HUDEP-2 (cell line): ENCODE data around the gene SMC5.

ENCODE experiments used
- DNase-seq, 76 experiments: peaks; one replicate each; lab custom pipeline; 2025; ENCODE audit not compliant: unreplicated experiment in 76 of 76; lab: John Stamatoyannopoulos, UW

The SMC5 gene

DNA sequence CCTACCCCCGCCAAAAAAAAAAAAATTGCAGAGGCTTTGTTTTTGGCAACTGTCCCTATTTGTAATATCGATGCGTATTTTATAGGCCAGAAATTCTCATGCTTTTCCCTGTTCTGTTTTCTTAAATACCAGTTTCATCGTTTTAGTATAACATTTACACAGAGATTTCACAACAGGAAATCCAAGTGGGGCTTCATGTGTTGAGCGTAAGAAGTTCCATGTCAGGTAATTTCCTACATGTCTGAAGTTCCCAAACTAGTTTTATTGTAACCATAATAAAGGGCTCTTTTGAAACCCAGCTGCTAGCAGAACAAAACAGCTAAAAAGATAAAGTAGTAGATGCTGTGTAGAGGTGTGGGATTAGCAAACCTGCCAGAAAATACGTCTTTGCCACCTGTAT is 4.2 kb downstream of the SMC5 start:
- DNase-seq, result no peak

DNA sequence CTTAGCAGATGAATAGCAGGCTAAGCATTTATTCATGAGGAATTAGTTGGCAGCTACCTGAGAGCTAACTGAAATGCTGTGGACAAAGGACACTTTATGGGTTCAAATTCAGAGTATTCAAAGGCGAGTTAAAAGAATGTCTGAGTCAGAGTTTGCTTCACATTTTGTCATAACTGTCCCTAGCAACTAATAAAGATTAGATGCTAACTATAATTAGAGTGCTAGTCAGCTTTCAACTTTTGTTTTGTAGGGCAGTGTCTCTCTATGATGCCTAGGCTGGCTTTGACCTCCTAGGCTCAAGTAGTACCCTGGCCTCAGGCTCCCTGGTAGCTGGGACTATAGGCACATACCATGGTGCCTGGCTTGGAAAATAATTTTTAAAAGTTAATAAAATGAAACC is 4.6 kb downstream of the SMC5 start:
- DNase-seq, result no peak

DNA sequence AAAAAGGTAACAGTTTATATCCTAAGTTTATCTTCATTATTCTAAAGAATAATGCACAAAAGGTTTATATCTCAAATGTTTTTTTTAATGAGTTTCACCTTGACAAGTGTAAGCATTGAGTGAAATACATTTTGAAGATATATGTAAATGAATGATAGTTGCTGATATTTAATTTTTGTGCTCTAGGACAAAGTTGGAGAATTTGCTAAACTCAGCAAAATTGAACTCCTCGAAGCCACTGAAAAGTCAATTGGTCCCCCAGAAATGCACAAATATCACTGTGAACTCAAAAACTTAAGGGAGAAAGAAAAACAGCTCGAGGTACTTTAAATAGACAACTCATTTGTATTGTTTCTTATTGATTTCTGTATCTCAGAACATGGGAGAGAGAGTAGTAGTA is 19.5 kb downstream of the SMC5 start:
- DNase-seq, result no peak

DNA sequence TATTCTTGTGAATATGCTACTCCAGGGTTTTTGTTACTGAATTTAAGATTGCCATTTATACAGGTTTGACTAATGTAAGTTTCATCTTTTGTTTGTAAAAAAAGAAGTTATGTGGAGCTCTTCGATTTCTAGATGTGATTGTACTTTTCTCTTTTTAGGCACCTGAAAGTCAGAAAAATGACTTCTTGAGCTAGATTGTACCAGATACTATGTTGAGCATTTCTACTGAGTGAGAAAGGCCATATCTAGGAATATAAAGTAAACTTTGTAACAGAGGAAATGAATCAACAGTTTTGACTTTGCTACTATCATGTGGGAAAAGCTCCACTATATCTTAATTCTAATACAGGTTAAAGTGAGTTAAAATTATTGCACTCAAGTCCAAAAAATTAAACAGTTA is 25.1 kb downstream of the SMC5 start:
- no peak for DNase-seq

DNA sequence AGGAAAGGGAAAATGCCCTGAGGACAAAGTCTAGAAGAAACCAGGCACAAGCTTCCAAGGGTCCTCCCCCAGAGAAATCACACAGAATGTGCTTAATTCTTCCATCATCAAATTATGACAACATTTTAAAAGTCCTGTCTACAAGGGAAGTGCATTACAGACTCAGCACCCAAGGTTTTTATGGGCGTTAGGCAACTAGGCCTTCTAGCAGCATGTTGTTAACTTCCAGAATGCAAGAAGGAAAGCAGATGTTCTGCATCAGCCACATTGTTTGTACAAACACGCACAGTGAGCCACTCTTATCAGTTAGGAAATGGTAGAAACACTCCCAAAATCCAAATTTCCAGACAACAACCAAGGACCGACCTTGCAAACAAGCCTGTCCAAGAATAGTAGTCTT is 26.5 kb downstream of the SMC5 start:
- no peak for DNase-seq

DNA sequence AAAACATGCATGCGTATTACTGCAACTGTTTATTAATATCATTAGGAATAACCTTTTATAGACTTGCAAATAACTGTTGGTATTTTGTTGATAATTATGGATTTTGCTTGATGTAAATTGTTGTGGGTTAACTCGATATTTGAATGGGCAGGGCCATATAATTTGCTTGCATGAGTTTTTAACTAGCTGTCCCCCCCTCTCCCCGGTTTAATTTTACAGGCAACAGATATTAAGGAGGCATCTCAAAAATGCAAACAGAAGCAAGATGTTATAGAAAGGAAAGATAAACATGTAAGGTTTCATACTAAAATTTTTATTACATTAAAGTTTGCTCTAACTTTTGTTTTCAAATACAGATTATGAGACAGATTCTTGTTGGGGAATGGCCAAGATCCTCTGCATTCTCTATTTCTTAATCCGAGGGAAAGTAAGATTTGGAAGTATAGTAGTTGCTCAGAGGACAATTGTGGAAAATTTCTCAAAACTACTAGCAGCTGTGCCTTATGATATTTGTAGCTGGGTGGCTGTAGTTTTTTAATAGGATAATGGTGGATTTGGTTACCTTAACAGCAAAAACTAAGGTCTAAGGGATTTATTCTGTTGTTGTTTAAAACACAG is 27.3 kb downstream of the SMC5 start:
- no peak for DNase-seq

DNA sequence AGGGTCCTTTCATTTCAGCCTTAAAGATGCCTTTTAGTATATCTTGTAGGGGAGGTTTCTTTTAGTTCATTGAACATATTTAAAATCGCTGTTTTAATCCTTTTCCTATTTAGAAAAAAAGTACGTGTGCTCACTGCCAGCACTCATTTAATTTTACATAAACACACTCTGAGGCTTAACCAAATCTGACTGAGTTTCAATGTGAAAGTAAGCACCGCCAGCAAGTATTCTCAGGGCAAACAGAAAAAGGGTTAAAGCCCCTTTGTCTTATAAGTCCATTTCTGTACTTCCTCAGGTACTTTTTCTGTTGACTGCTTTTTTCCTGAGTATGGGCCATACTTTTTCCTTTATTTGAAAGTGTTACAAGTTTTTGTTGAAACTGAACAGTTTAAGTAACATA is 31.8 kb downstream of the SMC5 start:
- DNase-seq, result no peak

DNA sequence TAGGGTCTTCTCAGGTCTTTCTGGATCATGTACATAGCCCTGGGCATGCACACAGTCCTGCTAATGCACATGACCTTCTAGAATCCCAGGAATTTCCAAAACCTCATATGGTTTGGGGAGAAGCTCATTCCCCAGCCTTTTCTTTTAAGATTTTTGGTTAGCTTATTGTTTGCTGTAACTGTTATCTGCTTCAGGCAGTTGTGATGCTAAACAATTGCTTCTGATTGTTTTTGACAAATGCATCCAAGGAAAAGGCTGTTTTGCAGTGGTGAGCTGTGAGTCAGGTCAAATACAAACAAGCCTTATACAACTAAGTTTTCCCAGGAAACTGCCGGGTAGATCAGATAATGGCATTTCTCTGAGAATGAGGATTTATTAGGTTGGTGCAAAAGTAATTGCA is 32.7 kb downstream of the SMC5 start:
- DNase-seq, result no peak

DNA sequence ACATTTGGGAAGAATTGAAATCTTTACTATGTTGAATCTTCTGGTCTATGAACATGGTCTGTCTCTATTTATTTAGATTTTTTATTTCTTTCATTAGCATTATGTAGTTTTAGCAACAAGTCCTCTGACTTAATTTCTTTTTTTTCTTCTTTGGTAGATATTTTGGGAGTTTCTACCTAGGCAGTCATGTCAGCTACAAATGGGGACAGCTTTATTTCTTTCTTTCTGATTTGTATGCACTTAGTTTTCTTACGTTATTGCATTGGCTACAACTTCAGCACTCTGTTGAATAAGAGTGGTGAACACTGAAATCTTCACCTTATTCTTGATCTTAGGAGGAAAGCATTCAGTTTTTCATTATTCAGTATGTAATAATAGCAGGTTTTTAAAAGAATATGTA is 33.5 kb downstream of the SMC5 start:
- no peak for DNase-seq

DNA sequence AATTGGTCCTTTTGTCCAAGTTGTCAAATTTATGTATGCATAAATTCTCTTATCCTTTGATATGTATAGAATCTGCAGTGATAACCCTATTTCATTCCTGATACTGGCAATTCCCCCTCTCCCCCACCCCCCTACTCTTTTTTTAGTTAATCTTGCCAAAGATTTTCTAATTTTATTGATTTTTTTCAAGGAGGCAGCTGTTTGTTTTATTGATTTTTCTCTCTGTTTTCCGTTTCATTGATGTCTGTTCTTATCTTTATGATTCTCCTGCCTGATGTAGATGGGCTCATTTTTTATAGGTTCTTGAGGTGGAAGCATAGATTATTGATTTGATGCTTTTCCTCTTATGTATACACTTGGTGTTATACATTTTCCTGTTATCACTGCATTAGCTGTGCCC is 34.4 kb downstream of the SMC5 start:
- no peak for DNase-seq

DNA sequence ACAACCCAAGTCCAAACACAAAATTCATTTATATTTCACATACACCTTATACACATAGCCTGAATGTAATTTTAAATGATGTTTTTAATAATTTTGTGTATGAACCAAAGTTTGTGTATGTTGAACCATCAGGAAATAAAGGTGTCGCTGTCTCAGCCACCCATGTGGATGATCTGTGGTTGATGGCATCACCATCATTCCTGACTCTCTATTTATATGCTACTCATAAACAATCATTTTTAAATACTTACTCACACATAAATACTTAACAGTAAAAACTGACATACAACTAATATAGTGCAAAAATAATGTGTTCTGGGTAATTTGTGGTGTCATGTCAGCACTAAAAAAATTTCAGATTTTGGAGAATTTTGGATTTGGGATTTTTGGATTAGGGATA is 38.4 kb downstream of the SMC5 start:
- DNase-seq, result no peak

DNA sequence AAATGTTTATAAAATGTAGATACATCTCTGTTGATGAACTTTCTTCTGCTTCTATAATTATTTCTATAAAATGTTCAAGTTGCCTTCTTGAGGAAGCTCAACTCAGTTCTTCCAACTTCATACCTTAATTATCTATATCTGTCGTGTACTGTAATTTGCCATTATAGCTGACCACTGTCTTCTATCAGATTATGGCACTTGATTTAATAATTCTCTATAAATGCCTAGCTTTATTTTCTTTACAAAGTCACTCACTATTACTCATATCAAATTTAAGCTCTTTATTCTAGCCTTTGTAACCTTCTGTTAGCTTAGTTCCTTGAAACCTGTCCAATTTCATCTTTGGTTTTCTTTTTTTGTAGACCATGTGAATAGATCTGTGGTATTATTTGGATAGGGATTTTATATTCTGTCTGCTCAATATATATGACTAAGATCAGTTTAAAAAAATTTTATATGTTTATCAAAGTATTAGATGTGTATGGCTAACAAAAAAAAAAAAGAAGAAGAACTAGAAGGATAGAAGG is 39.5 kb downstream of the SMC5 start:
- no peak for DNase-seq

DNA sequence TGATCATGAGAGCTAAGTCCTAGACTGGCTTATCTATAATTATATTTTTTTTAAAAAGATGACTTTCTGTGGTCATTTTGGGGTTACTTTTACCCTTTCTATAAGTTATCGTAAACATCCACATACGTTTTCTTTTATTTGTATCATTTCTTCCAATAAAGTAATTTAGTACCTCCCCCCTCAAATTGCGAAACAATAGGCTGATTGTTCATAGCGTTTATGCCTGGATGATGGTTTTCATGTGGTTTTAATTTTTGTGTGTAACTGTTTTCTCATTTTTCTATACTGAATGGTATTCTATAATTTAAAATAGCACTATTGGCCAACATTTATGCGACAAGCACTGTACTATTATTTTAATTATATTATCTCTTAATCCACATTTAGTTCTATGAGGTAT is 44.5 kb downstream of the SMC5 start:
- no peak for DNase-seq

DNA sequence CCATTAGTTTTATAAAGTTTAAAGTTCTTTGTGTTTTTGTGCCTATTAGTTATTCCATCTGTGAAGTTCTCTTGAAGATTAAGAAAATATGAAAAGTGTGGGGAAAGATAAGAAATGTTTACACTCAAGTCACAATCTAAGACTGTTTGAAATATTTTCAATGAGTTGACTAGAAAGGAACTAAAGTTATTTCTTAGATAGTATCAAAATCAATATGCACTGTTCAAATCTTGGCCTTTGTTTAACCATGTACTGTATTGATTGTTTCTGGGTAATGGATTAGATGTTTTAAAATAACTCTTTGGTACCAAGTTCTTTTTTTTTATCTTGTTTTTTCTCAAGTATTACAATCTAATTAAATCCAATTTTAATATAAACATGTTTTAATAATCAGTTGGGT is 46.0 kb downstream of the SMC5 start:
- no peak for DNase-seq

DNA sequence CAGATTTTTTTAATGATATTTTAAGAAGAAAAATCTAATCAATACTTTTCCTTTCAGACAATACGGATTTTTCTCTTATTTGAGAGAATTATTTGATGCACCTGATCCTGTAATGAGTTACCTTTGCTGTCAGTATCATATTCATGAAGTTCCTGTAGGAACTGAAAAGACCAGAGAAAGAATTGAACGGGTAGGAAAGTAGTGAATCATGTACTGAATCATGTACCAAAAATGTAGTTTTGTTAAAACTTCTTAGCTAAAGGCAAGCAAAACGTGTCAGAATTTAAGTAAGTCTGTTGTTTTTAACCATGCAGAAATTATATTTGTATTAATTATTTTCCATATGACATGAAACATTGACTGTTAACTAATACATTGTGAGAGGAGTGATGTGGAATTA is 56.6 kb downstream of the SMC5 start:
- no peak for DNase-seq

DNA sequence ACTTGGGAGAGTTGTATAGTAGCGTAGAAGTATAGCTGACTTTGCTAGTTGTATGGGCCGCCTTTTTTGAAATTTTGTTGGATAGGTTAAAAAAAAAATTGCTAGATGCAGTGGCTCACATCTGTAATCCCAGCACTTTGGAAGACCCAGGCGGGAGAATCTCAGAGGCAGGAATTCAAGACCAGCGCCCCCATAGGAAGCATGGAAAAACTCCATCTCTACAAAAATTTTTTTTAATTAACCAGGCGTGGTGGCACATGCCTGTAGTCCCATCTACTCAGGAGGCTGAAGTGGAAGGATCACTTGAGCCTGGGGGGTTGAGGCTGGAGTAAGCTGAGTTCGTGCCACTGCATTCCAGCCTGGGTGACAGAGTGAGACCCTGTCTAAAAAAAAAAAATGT is 59.2 kb downstream of the SMC5 start:
- DNase-seq, result no peak

DNA sequence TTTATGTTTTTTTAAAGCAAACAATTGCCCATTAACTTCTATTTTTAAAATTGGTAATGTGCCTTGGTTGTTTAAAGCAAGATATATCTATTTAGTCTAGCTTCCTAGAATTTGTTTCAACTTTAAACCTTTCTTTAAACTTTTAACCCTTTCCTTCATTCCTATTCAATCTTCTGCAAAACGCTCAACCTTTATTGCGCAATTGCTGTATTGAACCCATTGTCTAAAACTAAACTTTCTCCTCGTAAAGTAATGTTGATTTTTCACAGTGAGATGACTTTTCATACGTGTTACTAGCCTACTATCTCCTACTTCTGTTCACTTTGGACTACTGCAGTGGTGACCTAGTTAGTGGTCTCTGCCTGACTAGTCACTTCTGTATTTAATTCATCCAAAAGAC is 63.3 kb downstream of the SMC5 start:
- DNase-seq, result no peak

DNA sequence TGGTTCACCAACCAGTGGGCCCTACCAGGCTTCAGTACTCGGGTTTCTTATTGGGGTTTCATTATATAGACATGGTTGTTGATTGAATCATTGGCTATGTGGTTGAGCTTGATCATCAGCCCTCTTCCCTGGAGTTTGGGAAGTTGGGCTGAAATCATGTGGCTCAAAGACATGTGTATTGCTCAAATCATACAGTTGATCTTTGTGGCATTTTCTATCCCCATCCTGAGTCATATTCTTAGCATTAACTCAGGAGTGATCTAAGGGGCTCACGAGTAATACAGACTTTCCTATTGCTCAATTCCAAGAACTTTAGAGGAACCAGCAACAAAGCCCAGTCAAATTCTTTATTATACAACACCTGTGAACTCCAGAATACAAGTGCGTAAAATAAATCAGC is 66.2 kb downstream of the SMC5 start:
- DNase-seq, result no peak

DNA sequence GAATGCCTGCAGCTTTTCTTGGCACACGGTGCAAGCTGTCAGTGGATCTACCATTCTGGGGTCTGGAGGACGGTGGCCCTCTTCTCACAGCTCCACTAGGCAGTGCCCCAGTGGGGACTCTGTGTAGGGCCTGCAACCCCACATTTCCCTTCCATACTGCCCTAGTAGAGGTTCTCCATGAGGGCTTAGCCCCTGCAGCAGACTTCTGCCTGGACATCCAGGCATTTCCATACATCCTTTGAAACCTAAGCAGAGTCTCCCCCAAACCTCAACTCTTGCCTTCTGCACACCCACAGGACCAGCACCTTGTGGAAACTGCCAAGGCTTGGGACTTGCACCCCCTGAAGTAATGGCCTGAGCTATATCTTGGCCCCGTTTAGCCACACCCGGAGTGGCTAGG is 69.8 kb downstream of the SMC5 start:
- peak in 1 of 76 experiments; percentile 17 for DNase-seq

DNA sequence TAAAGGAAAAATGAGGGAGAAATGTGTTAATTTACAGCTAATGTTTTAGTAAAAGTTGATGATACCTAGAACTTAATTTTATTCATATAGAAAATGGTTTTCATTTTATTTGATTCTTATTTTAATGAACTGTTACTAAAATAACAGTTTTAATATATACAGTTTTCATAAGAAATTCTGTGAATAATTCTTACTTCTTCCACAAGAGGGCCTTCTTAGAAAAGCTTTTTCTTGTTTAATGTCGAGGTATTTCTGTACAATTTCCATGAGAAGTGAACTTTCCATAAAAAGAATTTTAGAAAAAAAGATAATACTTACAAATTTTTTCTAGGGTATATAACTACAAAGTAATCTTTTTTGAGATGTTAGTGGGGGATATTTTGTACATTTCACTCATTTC is 81.8 kb downstream of the SMC5 start:
- DNase-seq, result peak in 5 of 76 experiments; percentile 2 to 16 (median 7)

DNA sequence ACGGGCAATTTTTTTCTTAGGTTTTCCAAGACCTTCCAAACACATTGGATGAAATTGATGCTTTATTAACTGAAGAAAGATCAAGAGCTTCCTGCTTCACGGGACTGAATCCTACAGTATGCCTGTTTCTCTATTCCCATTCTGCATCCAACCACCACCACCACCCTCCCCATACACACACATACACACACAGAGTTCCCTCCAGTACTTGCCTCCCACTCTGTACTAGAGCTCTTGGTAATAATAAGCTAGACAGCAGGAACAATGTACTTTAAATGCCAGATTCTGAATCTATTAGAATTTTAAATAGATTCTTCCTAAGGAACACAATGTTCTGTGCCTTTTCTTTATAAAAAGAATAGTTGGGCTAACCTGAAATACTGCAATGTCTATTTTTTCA is 88.3 kb downstream of the SMC5 start:
- no peak for DNase-seq

DNA sequence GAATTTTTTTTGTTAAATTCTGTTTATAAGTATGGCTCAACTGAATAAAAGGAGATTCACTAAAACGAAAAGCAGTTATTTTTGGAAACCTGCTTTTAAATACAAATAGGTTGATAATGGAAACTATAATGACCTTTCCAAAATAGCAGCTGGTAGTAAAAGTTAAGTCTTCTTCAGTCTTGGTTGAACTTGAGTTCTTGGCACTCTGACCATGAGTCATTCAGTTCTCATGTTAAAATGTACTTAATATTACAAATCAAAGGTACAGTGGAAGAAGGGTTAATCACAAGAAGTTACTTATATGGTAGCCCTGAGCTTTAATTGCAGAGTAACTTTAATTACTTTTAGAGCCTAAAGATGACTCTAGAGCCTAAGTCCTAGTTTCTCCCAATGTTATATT is 93.6 kb downstream of the SMC5 start:
- no peak for DNase-seq

DNA sequence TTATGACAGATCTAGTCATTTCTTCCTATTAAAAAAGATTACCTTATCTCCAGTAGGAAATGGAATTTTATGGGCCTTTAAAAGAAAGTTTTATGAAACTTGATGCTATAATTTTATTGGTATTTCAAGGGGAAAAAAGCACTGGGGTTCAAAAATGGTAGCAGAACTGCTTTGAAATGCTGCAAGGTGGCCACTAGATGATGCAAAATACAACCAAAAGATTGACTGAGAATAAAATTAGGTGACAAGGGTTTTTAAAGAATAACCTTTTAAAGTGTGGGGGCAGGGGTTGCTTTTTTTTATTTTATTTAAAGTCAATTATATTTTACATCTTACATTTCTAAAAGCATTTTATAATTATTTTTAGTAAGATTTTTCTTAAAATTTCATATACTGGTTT is 94.0 kb downstream of the SMC5 start:
- peak in 3 of 76 experiments; percentile 8 to 20 (median 11) for DNase-seq
